ENCODE measurements around the gene GPM6B. TPM values are rescaled to one million over a fixed set of nuclear protein-coding genes. Genes with fewer than 3 reads are reported as not detected.

The GPM6B gene
- total RNA-seq, 1 donor from 2014 or later, result 6.8 TPM

DNA sequence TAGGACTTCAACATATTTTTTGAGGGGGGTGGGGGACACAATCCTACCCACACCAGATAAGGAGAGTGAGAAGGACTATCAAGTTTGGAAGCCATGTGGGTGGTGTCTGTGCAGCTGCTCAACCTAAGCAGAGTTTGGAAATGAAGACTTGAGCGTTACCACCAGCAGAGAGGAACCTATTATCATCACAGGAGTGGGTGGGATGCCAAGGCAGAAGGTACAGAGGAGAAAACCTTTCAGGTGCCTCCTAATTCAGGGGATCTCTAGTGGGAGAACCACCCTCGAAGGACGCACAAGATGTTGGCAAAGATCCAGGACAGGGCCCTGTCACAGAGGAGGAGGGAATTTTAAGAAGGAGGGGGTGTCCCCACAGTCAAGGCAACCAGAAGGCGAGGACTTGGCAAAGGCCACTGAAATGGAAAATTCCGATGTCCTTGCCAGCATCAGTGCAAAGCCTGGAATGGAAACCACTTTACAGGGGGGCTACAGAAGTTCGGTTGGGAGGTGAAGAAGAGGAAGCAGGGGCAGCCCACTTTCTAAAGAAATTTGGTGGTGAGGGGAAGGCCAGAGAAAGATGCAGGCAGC lies 8.4 kb upstream of the GPM6B start:
- no peak for DNase-seq (ENCODE audit: low spot score)

DNA sequence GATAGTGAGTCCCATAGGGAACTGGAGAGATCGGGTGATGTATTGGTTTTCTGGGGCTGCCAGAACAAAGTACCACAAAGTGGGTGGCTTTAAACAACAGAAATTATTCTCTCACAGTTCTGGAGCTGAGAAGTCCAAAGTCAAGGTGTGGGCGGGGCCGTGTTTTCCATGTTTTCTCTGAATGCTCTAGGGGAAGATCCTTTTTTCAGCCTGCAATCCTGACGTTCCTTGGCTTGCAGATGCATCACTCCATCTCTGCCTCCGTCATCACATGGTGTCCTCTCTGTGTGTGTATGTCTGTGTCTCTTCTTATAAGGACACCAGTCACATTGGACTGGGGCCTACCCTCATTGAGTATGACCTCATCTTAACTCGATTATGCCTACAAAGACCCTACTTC lies 7.9 kb upstream of the GPM6B start:
- DNase-seq (ENCODE audit: low spot score), result no peak

DNA sequence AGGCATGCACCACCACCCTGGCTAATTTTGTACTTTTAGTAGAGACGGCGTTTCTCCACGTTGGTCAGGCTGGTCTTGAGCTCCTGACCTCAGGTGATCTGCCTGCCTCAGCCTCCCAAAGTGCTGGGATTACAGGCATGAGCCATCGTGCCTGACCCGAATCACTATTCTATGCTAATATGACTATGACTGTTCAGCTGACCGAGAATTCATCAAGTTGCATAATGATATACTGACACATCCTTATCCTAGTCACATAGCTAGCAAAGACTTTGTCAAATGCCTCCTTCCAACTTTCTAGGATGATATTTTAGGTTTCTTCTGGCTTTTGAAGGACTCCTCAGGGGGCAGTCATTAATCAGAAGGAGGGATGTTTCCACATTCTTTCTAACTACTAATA lies 4.8 kb upstream of the GPM6B start:
- DNase-seq (ENCODE audit: low spot score), result no peak

DNA sequence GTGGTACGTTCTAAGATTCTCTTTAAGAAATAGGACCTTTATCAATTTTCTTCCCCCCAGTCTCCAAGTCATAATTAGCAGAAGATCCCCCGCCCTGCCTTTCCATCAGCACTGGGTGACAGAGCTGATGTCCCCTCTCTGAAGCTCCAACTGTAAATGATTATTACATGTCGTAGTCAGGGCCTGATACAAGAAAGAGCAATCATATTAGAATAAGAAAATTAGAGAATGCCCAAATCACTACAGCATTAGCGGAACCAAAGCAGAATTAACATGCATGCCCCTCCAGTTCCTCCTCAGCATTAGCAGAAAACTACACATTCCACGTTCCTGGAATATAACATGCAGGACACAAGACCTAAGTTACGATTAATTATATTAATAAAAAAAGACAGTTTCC lies 717 bp downstream of the GPM6B start:
- no peak for DNase-seq (ENCODE audit: low spot score)

DNA sequence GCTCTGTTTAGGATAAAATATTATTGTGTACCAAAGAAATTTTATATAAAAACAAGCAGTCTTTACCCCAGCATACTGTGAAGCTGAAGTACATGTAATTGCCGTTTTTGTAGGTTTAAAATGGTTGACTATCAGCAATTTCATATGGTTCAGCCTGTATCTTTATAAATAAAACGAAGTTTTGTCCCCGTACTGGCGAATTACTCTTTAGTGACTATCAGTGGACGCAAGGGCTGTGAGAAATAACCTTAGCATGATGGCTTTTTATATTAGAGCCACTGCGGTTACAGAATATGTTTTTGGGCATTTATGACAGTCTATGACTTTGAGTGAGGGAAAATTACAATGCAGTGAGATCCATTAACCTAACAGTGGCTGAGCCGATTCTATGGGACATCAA lies 1.2 kb downstream of the GPM6B start:
- DNase-seq (ENCODE audit: low spot score), result no peak

DNA sequence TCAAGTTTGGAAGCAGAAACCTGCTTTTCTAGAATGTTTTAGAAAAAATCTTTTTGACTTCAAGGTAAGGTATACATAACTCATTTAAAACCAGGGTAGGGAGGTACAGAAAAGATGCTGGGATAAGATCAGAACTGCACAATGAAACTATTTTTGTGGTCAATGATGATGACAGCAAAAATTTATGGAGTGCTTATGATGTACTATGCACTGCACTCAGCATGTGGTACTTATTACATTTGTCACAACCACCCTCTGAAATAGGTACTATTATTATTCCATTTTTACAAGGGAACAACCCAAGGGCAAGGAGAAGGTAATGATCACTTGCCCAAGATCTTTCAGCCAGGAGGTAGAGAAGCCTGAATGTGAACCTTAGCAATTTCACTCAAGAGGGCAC lies 8.0 kb downstream of the GPM6B start:
- no peak for DNase-seq (ENCODE audit: low spot score)

DNA sequence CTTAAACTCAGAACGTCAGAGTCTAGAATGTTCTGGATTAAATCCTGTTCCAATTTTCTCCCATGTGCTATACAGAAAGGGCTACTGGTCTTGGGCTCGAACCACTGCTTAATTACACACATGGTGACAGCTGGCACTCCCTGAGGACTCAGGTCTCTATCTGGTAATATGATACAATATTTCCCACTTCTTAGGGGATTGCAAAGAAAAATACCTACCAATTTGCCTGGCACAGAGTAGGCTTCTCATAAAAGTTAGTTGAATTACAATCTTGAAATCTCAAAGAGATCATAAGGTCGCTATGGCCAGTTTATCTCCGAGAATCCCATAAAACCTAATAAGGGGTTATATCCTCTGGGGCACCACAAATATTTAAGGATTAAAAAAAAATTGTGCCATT lies 8.6 kb downstream of the GPM6B start:
- DNase-seq (ENCODE audit: low spot score), result no peak

DNA sequence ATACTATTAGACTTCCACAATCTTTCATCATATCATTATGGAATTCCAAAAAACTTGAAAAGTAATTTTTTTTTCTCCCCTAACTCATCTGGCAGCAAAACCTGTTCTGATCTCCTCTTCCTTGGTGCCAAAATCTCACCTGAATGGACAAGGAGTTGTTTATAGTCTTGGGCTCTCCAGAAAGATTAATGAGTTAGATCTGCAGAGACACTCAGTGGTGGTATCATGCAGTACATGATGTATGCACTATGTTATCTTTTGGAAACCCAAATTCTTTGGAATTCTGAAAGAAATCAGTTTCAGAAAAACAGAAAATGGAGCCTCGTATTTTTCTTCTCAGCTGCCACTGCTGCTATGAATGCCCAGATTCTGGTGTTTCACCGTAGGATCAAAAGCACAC lies 11.7 kb downstream of the GPM6B start:
- no peak for DNase-seq (ENCODE audit: low spot score)

DNA sequence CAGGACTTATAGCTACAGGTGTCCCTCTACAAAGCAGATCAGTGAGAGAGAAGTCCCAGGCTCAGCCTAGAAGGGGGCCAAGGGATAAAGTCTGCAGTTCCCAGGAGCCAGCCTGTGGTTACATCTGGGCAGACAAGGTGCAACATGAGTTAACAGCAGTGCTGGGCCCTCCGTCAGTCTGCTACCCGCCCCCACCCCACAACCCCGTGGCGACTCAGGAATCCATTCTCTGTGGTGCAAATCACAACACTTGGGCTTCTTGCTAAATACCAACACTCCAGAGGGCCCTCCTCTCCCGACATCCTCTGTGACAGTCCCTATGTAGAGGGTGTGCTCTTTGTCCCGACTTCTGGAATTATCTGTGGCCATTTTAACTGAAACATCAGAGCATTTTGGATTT lies 13.8 kb downstream of the GPM6B start:
- DNase-seq (ENCODE audit: low spot score), result no peak

DNA sequence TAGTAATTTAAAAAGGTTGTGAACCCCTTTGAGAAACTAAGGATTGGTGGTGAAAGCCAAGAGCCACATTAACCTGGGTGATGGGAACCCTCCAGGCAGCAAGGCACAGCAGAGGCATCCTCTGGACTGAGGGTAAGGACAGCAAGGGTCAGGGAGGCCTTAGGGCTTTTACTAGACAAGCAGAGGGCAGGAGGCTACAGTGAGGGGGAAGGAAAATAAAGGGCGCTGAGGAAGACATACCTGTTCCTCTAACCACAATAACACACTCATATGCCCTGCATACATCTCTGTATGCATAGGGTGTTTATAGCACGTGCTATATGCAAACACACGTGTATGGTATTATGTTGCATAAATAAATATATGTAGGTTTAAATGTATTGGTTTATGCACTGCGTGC lies 18.7 kb downstream of the GPM6B start:
- DNase-seq (ENCODE audit: low spot score), result no peak

DNA sequence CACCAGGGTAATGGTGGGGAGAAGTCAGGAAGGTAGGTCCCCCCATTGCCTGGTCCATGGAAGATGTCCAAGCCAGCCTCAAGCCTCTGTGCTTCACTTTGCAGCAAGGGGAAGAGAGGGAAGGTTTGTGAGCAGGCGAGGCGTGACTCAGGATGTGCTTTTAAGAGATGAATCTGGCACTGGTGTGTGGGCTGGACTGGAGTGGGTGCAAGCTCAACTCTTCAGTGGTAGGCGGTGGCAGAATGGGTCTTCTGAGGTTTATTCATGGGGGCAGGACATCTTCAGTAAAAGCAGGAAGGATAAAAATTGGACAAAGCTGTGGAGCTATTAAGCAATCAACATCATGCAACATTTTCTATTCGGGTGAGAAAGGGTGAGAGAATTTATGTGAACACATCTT lies 19.4 kb downstream of the GPM6B start:
- DNase-seq (ENCODE audit: low spot score), result no peak

DNA sequence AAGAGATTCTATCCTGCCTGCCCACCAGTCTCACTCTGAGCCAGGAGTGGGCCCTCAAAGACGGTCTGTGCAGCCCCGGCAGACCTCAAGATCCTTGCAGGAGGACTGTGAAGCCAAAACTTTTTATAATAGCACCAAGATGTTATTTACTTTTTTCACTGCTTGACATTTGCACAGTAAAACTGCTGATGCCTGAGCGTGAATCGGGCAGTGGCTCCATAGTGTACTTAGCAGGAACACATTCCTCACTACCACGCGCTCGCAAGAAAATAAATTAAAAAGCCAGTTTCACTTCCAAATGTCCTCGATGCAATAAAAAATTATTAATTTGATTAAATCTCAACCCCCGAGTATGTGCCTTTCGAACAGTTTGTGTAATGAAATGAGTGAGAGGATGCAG lies 22.5 kb downstream of the GPM6B start:
- no peak for DNase-seq (ENCODE audit: low spot score)

DNA sequence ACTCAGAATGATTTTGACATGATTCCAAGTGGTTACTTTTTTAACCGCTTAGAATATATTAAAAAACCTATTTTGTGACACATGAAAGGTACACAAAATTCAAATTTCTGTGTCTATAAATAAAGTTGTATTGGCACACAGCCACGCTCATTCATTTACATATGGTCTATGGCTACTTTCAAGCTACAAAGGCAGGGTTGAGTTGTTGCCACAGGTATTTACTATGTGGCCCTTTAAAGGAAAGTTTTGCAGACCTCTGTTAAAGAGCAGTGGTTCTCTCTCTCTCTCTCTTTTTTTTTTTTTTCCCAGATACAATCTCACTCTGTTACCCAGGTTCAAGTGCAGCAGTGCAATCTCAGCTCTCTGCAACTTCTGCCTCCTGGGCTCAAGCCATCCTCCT lies 23.0 kb downstream of the GPM6B start:
- no peak for DNase-seq (ENCODE audit: low spot score)

DNA sequence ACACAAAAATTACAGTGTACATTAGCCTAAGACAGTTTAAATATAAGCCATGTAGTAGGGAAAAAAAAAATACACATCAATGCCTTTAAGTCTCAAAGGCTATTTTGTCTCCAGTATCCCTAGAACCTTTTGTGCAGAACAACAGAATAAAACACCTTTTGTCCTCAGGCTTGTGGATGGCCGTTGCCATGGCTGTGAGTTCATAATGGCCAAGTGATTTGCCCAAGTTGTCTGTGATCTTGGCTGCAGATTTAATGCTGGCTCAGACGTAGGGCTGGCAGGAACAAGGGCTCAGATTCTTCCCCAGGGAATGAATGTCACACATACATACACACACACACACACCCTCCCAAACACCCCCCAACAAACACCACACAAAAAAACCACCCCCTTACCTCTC lies 25.3 kb downstream of the GPM6B start:
- no peak for DNase-seq (ENCODE audit: low spot score)

DNA sequence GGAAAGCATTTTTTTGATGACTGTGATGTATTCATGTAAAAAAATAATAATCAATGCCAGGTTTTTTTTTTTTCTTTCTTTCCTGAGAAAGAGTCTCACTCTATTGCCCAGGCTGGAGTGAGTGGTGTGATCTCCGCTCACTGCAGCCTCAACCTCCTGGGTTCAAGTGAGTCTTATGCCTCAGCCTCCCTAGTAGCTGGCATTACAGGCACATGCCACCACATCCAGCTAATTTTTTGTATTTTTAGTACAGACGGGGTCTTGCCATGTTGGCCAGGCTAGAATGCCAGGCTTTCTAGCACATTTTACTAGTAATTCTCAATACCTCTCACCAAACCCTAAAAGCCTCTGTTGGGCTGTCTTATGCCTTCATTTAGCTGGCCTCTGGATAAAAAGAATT lies 25.7 kb downstream of the GPM6B start:
- DNase-seq (ENCODE audit: low spot score), result no peak

DNA sequence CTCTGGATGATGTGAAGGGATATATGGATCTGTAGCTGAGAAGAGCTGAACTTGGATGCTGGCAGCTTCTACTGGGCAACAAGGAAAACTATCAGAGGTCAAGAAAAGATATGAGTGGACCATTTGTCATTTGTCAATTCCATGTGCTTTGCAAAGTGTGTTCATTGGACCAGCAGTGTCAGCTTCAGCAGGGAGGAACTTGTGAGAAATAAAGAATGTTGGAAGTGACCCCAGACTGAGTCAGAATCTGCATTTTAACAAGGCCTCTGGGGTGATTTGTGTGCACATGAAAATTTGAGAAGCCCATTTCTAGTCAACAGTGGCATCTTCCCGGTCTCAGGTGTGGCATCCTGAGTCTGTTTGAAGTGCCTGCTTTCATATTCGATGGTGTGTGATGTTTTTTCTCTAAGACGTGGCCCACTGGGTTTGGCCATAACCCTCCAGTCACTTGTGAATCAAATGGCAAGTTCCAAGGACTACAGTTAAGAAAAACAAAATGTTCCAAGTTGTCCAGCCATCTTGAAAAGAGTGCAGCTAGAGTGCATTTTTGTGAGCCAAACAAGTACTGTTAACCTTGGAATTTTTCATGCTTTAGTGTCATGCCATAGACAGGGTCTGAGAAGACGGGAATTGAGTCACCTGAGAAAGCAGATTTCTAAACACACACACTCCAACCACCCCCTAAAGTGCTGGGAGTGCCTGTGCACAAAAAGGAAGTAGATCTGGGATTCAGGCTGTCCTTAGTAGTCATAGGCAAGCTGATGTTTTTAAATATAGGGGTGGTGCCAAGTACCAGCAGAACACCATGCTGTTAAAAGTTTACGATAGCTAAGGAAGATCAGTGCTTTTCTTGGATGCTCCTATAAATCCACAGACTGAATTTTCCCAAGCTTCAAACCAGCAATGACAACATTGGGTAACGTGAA lies 26.4 kb downstream of the GPM6B start:
- no peak for DNase-seq (ENCODE audit: low spot score)

DNA sequence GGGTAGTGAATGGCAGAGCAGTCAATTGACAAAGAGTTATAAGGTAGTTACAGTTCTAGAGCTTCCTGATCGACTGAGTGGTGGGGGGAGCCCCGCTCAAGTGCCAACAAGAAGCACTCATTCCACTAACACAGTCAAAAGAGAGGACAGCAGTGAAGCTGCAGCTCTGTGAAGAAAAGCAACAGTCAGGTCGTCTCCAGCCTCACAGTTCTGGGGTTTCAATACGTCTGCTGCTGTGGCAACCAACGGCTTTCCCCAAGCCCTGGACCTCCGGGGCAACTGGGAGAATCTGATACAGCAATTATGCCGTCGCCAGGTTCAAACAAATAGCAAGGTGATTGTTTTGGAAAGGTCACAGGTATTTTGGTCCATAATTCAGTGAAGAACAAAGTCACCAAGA lies 30.8 kb downstream of the GPM6B start:
- DNase-seq (ENCODE audit: low spot score), result no peak

DNA sequence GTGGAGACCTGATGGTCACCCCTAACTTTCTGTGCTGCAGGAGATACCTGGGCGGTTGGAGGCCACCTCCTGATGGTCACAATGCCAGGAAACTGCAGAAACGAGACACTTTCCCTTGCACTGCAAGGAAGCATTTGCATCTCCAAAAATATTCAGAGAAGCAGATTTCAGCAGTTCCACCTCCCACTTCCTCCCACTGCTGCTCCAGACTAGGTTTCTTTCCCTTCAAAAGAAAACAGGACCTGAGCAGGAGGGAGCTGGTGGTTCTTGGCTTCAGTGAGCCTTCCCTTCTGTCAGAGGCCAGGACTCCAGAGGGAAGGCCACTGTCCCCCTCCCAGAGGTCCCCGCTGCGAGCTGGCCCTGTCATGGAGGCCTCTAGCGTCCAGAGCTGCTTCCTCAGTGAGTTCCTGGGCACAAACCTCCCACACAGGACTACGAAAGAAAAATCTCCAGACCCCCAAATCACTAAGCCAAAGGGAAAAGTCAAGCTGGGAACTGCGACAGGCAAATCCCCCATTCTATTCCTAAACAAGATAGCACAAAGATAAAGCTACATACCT lies 35.9 kb downstream of the GPM6B start:
- DNase-seq (ENCODE audit: low spot score), result no peak

DNA sequence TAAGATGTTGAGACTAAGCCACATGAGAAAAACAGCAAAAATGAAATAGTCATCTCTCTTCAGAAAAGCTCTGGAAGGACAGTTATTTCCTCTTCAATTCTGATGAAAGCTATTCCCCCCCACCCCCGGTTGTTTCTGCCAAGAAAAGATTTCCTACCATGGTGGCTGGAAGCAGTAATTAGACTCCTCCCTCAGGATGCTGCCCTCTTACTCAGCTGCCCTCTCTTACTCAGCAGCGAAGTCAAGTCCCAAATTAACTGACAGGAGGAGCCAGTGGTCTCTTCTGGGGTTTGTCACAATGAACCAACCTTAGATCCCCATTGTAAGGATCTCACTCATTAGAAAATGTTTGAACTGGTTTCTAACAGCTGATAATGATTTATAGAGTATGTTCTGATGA lies 38.0 kb downstream of the GPM6B start:
- no peak for DNase-seq (ENCODE audit: low spot score)

DNA sequence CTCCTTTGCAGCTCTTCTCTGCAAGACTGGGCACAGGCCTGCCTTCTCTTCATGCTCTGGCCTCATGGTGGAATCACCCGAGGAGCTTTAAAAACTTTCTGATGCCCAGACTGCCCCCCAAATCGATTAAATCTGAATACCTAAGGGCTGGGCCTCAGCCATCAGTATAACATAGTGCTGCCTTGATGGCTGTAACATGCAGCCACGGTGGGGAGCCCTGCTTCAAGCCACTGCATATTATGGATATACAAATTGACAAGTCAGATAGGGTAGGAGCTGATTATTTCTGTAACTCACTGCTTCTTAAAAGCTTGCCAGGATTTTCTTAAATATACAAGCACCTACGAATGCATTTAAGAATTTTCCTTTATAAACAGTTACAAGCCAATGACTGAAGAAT lies 40.5 kb downstream of the GPM6B start:
- DNase-seq (ENCODE audit: low spot score), result no peak

DNA sequence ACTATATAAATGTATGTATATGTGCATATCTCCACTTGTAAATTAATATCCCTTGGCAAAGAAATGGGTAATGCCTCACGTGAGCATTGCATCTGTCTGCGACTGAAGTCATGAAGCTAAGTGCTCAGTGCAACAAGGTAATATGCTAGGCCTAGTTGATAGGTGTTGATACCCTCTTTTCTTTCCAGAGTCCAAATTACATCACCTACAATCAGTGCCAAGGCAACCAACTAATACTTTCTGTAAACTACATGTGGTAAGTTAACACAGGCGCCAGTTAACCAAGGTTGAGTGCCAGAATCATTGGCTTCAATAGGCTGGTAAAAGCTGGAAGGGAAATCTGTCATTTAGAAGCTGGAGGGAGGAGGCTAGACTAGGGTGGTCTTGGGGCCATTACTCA lies 41.1 kb downstream of the GPM6B start:
- DNase-seq (ENCODE audit: low spot score), result no peak

DNA sequence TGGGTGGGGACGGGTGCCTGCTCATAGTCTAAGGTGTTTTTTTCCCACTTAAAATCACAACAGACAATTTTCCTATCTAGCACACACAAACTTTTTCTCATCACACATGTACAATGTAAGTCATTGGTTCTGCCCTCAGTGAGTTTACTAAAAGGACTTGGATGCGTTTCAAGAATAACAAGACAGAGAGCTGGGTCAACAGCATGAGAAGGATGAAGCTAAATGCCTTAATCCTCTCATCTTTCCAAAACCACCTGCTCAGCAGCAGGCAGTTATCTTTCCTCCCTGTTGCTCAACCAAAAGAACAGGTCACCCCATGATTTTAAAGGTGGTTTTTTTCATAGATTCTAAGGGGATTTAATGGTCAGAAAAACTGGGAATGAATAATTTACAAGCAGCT lies 42.2 kb downstream of the GPM6B start:
- no peak for DNase-seq (ENCODE audit: low spot score)

DNA sequence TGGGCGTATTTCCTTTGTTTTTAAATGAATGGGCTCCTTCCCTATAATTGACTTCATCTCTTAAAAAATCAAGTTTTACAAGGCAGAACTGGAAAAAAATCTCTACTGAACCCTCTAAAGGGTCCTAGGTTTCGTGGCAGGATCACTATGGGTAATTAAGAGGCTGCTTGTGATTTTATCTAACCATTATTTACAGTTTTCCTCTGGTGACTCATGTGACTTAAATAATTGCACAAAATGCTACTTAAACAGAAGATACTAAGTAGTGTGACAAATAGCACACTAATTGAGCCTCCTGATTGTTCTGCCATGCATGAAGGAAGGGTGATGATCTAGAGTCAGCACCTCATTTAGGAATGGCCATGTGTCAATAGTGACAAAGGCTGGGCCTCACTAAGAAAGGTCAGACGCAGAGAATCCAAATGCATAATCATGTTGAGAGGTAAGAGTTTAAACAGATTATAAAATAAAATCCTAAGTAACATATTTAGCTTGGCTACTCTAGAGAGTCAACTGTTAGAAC lies 46.8 kb downstream of the GPM6B start:
- no peak for DNase-seq (ENCODE audit: low spot score)
